ENCODE results near the gene PPM1E.

PPM1E gene

GRCh38 chr17:58996968-58997367 is 241.3 kb downstream of the PPM1E start:
- no peak for DNase-seq (ENCODE audit: low read depth)

DNA sequence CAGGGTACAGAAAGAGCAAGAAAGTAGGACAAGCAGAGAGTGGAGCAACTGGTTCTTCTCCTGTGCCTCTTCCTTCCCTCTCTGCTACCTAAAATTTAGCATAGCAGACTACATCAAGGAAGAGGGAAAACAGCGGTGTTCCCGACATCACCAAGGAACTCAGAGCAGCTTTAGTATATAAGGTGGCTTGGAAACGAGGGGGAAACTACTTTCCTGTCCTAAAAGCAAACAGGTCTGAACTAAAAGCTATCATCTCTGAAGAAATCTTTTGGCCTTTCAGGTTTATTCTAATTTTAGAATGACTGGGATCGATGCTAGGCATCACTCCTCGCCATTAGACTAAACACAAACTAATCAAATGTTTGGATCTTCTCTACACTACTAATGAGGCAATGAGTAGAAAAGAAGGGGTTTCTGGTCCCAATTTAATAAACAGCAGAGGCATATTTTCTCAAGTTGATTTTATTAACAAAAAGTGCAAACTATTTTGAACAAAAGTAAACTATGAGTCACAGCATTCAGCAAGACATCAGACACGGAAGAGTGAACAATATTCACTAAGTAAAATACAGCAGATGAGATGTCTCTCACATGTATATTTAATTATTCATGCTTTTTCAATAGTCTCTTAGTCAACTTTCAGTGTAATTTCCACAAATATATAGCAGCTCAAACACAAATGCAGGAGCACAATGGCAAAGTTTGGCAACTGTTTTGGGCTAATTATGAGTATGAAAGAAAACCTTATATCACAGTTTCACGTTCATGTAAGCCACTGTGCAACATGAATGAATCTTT is 242.3 kb downstream of the PPM1E start:
- no peak for DNase-seq (ENCODE audit: low read depth)

DNA sequence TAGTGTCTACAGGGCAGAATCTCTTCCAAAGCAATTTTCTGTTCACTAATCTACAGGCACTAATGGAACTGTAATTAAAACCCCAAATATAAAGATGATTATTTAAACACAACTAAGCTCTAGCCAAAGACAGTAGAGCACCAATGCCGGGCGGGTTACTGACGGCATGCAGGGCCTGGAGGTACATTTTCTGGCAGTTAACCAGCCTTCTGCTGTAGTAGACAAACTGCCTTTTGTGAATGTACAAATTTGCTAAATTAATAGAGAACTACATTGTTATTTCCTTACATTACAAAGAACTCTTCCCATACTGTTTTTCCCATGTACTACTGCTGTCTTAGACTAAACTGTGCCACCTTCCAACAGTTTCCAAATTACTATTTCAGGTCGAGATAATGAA is 243.2 kb downstream of the PPM1E start:
- DNase-seq (ENCODE audit: low read depth), result no peak

GRCh38 chr17:58999500-58999899 is 243.8 kb downstream of the PPM1E start:
- no peak for DNase-seq (ENCODE audit: low read depth)

DNA sequence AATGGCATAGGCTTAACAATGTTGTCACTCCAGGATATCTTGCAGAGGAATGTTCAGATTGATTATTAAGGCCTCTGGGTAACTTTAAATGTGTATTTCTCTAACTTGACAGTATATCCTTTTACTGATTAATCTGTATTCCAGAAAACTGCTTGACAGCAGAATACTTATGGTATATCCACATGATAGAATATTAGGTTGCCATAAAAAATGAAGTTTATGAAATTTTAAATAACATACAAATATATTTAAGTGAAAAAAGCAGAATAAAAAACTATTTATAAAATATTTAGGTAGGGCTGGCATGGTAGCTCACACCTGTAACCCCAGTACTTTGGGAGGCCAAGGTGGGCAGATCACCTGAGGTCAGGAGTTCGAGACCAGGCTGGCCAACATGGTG is 244.4 kb downstream of the PPM1E start:
- DNase-seq (ENCODE audit: low read depth), result no peak

DNA sequence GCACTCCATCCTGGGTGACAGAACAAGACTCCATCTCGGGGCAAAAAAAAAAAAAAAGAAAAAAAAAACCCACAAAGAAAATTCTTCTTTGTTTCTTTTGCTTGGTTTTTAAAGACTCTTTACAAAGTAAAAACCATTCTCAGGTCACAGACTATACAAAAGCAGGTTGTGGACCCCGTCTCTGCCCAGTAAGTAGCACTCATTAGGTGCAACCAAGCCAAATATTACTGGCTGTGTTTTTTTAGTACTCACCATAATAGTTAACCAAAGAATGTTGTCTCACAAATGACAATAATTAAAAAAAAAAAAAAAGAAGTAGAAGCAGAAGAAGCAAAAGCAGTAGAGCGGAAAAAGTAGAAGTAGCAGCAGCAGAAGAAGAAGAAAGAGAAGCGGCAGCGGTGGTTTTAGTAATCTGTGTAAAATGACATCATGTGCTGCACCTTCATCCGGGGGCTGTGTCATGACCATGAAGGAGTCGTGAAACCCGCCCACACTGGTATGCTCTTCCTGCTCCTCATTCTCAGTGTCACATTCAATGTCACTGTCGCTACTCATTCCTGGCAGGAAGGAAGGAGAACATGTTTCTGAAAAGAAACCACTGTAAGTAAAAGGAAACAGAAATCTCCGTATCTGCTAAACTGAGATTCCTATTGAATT is 245.6 kb downstream of the PPM1E start:
- peak; percentile 48 for DNase-seq (ENCODE audit: low read depth)

DNA sequence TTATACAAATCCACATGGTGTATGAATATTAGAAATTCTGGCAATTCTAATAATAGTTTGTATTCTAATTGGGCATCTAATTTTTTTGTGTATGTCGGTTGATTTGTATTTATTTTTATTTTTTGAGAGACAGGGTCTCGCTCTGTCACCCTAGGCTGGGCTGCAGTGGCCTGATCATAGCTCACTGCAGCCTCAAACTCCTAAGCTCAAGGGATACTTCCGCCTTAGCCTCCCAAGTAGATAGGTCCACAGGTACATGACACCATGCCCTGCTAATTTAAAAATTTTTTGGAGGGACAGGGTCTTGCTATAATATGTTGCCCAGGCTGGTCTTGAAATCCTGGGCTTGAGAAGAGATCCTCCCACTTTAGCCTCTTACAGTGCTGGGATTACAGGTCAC is 246.5 kb downstream of the PPM1E start:
- DNase-seq (ENCODE audit: low read depth), result no peak

DNA sequence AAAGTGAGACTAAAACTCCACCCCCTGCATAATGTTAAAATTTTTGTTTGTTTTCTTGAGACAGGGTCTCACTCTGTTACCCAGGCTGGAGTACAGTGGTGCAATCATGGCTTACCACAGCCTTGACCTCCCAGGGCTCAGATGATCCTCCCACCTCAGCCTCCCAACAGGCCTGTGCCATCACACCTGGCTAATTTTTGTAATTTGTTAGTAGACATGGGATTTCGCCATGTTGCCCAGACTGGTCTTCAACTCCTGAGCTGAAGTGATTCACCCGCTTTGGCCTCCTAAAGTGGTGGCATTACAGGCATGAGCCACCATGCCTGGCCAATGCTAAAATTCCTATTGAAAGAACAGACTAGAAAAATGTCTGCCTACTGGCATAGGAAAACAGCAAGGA is 247.2 kb downstream of the PPM1E start:
- no peak for DNase-seq (ENCODE audit: low read depth)

GRCh38 chr17:59003860-59004259 is 248.2 kb downstream of the PPM1E start:
- no peak for DNase-seq (ENCODE audit: low read depth)

- DNase-seq (ENCODE audit: low read depth), result peak; percentile 51
Observed at GRCh38 chr17:59004338-59005111, 248.9 kb downstream of the PPM1E start.

- no peak for DNase-seq (ENCODE audit: low read depth)
Observed at GRCh38 chr17:59007995-59008394, 252.3 kb downstream of the PPM1E start.

DNA sequence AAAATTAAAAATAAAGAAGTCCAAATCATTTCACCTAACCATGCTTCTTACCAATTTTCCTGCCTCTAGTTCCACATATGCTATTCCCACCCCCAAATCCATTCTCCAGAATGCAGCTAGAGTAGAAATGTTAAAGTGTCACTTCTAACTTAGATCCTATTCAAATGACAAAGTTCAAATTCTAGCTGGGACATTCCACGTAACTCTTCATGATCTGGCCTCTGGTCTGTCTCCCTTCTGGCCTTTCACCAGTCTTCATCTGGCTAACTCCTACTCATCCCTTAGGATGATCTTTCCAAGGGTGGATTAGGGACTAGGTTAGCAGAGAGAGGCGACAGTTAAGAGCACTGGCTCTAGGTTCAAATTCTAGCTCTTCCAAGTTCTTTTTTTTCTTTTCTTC is 253.1 kb downstream of the PPM1E start:
- DNase-seq (ENCODE audit: low read depth), result no peak

GRCh38 chr17:59010026-59010425 is 254.4 kb downstream of the PPM1E start:
- DNase-seq (ENCODE audit: low read depth), result no peak

GRCh38 chr17:59011975-59012374 is 256.3 kb downstream of the PPM1E start:
- DNase-seq (ENCODE audit: low read depth), result no peak

DNA sequence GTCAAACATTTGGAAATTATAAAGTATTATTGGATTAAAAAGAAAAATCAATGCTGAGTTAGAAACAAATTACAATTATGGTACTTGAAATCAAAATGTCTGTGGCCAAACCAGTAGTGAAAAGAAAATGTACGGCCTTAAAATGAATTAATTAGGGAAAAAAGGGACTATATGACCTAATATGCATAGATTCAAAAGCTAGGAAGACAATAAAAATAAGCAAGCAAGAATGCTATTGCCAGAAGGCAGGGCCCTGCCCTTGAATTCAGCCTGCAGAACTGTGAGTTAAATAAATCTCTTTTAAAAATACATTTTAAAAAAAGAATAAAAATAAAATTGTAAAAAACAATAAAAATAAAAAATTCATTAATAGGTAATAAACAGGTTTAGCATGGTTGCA is 262.4 kb downstream of the PPM1E start:
- no peak for DNase-seq (ENCODE audit: low read depth)

DNA sequence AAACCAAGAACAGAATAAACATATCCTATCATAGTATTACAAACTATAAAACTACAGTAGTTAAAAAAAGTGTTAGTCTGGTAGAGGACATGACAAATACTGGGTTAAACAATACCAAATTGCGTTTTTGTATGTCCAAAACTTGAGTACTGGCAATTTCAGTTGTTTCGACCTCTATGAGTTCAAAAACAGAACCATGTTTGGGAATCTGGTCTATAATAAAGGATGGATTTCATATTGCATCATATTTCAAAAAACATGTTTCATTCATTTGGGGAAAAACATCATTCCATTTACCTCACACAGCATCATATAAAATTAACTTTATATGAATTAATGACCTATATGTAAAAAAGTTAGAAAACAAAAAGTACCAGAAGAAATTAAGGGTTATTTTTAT is 269.3 kb downstream of the PPM1E start:
- no peak for DNase-seq (ENCODE audit: low read depth)

DNA sequence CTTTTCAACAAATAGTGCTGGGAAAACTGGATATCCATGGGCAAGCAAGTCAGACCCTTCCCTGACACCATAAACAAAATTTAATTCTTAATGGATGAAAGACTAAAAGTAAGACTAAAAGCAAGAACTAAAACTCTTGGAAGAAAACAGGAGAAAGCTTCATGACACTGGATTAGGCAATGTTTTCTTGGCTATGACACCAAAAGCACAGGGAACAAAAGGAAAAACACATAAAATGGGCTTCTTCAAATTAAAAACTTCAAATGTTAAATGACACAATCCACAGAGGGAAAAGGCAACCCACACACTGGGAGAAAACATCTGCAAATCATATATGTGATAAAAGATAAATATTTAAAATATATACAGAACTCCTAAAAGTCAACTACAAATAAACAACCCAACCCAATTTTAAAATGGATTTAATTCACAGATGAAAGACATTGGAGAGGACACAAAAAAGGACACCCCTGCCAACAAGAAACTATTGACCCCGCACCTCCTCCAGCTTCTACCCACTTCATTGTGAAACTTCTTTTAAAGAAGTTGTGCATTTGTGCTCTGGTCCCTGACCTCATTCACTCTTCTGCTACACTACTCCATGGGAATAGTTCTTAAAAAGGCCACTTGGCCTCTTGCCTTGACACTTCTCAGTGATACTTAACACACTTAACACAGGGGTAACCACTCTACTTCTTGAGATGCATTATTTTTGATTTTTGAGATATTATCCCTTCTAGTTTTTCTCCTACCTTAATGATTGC is 270.7 kb downstream of the PPM1E start:
- DNase-seq (ENCODE audit: low read depth), result no peak

DNA sequence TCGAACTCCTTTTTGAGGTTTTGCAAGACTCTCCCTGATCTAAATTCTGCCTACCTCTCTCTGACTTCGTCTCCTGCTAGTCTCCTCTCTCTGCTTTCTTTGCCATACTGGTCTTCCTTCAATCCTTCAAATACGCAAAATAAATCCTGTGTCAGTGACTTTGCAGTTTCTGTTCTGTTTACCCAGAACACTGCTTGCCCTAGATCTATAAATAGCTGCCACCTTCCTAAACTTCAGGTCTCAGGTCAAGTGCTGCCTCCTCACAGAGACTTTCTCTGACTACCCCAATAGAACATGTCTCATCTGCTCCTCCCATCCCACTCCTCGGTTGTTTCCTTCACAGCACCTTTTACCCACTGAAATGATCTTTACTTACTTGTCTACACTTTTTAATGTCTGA is 272.1 kb downstream of the PPM1E start:
- DNase-seq (ENCODE audit: low read depth), result no peak

DNA sequence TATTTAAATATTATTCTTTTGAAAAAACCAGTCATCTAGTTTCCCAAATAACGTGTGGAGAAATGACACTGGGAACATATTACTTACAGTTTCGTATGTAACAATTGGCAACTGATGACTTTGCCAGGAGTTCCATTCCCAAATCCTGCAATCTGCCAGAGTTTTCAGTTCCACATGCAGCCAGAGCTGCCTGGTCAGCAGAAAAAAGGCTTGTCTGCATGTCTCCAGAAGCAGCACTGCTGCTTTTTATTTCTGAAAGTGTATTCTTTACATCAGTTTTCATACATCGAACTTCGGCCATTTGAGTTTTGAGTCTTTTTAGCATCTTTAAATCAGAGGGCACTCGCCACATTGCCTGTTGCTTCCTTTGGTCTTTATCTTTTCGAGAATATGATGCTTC is 272.7 kb downstream of the PPM1E start:
- no peak for DNase-seq (ENCODE audit: low read depth)

DNA sequence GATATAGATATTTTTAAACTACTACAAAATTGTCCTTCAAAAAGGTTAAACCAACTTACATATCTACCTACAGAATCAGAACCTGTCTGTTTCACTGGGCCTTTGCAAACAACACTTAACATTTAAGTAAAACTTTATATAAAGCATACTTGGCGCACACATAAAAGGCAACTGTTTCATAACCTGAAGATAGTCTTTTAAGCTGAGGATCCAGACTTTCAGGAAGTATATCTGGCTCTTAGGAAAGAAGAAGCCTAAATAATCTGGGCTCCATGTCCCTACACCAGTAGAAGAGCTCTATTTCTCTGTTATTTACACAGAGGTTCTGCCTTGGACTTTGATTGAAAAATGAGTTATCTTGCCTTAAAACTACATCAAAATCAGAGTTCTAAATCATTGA is 275.2 kb downstream of the PPM1E start:
- no peak for DNase-seq (ENCODE audit: low read depth)

All from stimulated activated CD8-positive, alpha-beta memory T cell treated with anti-CD3 and anti-CD28 coated beads, Interleukin-4, amount 100 ng/mL, for 24 hours (primary cell).